H7 (cell line): ENCODE measurements around the gene KCTD14. TPM values are rescaled to one million over a fixed set of nuclear protein-coding genes. Genes with fewer than 3 reads are reported as not detected.
A peak's percentile ranks its signal among the peaks of the same experiment; 100 is the strongest.
"Not testable (repeated sequence)": the region's sequence is repeated elsewhere in the genome, so short reads cannot be mapped to it uniquely, and the experiment has no call there.

Experiments used
- DNase-seq: peaks from one replicate; pipeline ENCODE4 v3.0.0; 2012
- H3K27me3 ChIP-seq: 2 replicates; pipeline ENCODE4 v1.6.0; 2011; ENCODE audit warnings: mild to moderate bottlenecking, low read length; ENCODE audit not compliant: control insufficient read depth, insufficient read depth
- H3K36me3 ChIP-seq: replicated peaks from 2 replicates; pipeline ENCODE4 v1.5.1; 2011; ENCODE audit warnings: low read length; ENCODE audit not compliant: control insufficient read depth, insufficient read depth
- H3K4me3 ChIP-seq: 2 replicates; pipeline ENCODE4 v1.5.1; 2011; ENCODE audit warnings: low read depth, mild to moderate bottlenecking, control low read depth, low read length, moderate library complexity; ENCODE audit not compliant: insufficient read depth
- total RNA-seq: library from RNA; depleted of rRNA; stranded (reverse); fragments of >200 nt; shearing (Covaris generic); gene quantifications from 2 replicates; pipeline ENCODE4 v1.2.3, GENCODE V29; 2014; rRNA removed

Gene KCTD14
- 13.3 and 17.1 TPM in 2 replicates for total RNA-seq

- Histone ChIP-seq H3K27me3 (no peaks in the 10 kb centered on the region), H3K36me3 (no peaks in the 10 kb centered on the region), H3K4me3 (peak within 1 kb of the TSS; percentile 78)
- peak; percentile 91 for DNase-seq
Observed at GRCh38 chr11:78022397-78023396, at the start of gene KCTD14. TSS of gene KCTD14 (minus strand) at chr11:78023276. CDS start at chr11:78023249, 27 bp downstream.

GRCh38 chr11:78072455-78072854 lies 49.4 kb upstream of the KCTD14 start:
- no peaks in the 10 kb centered on the region for H3K27me3 ChIP-seq

GRCh38 chr11:78071717-78072116 lies 48.6 kb upstream of the KCTD14 start:
- H3K4me3 ChIP-seq = no peak overlapping the region
- no peak for DNase-seq
- peaks cover 9% of the 10 kb centered on the region for H3K36me3 ChIP-seq
- H3K27me3 ChIP-seq = no peaks in the 10 kb centered on the region

More at GRCh38 chr11:78072455-78072854, 49.4 kb upstream of the KCTD14 start:
- DNase-seq = no peak
- Histone ChIP-seq H3K36me3 (peaks cover 9% of the 10 kb centered on the region), H3K4me3 (no peak overlapping the region)

GRCh38 chr11:78070621-78071020 lies 47.5 kb upstream of the KCTD14 start:
- Histone ChIP-seq H3K27me3 (no peaks in the 10 kb centered on the region), H3K36me3 (peaks cover 9% of the 10 kb centered on the region), H3K4me3 (no peak overlapping the region)
- DNase-seq = no peak

- Histone ChIP-seq H3K27me3 (no peaks in the 10 kb centered on the region), H3K36me3 (peaks cover 9% of the 10 kb centered on the region), H3K4me3 (no peak overlapping the region)
- no peak for DNase-seq
Observed at GRCh38 chr11:78069465-78069864, 46.4 kb upstream of the KCTD14 start.

- Histone ChIP-seq H3K36me3 (peaks cover 9% of the 10 kb centered on the region), H3K4me3 (no peak overlapping the region), H3K27me3 (no peaks in the 10 kb centered on the region)
- no peak for DNase-seq
Observed at GRCh38 chr11:78067704-78068103, 44.6 kb upstream of the KCTD14 start.

- Histone ChIP-seq H3K36me3 (peaks cover 5% of the 10 kb centered on the region), H3K27me3 (no peaks in the 10 kb centered on the region), H3K4me3 (no peak overlapping the region)
- DNase-seq = no peak
Observed at GRCh38 chr11:78066471-78066870, 43.4 kb upstream of the KCTD14 start.

- Histone ChIP-seq H3K4me3 (no peak overlapping the region), H3K27me3 (no peaks in the 10 kb centered on the region), H3K36me3 (peaks cover under 1% of the 10 kb centered on the region)
- no peak for DNase-seq
Observed at GRCh38 chr11:78065203-78065602, 42.1 kb upstream of the KCTD14 start.

- H3K36me3 ChIP-seq = no peaks in the 10 kb centered on the region
- no peaks in the 10 kb centered on the region for H3K27me3 ChIP-seq
- H3K4me3 ChIP-seq = no peak within 1 kb of the TSS
- no peak for DNase-seq
Observed at GRCh38 chr11:78063440-78064181, 40.5 kb upstream of the KCTD14 start, which contains the start of gene THRSP. TSS of gene THRSP (plus strand) at chr11:78063861. CDS start at chr11:78063882, 21 bp downstream.

GRCh38 chr11:78062671-78063070 lies 39.6 kb upstream of the KCTD14 start:
- H3K36me3 ChIP-seq = no peaks in the 10 kb centered on the region
- no peak for DNase-seq

GRCh38 chr11:78061921-78062311 lies 38.8 kb upstream of the KCTD14 start:
- DNase-seq = no peak
- H3K36me3 ChIP-seq = no peaks in the 10 kb centered on the region
- H3K4me3 ChIP-seq = no peak overlapping the region
- H3K27me3 ChIP-seq = no peaks in the 10 kb centered on the region

More at GRCh38 chr11:78062671-78063070, 39.6 kb upstream of the KCTD14 start:
- no peak overlapping the region for H3K4me3 ChIP-seq
- no peaks in the 10 kb centered on the region for H3K27me3 ChIP-seq

- H3K4me3 ChIP-seq = no peak overlapping the region
- H3K36me3 ChIP-seq = no peaks in the 10 kb centered on the region
- H3K27me3 ChIP-seq = no peaks in the 10 kb centered on the region
- DNase-seq = no peak
Observed at GRCh38 chr11:78061088-78061920, 38.2 kb upstream of the KCTD14 start.

- no peak overlapping the region for H3K4me3 ChIP-seq
- DNase-seq = no peak
- no peaks in the 10 kb centered on the region for H3K36me3 ChIP-seq
- H3K27me3 ChIP-seq = no peaks in the 10 kb centered on the region
Observed at GRCh38 chr11:78060533-78060932, 37.5 kb upstream of the KCTD14 start.

- not testable (repeated sequence) for DNase-seq, H3K27me3 ChIP-seq, H3K4me3 ChIP-seq, H3K36me3 ChIP-seq
Observed at GRCh38 chr11:78059749-78060328, 36.8 kb upstream of the KCTD14 start.
